Panc1 (cell line): ENCODE results near the gene WBP1L. TPM values are rescaled to one million over a fixed set of nuclear protein-coding genes. Genes with fewer than 3 reads are reported as not detected.
"Not testable (repeated sequence)": the region's sequence is repeated elsewhere in the genome, so short reads cannot be mapped to it uniquely, and the experiment has no call there.

ENCODE experiments used
- ATAC-seq: fragments of 200-7000 bp; cut with Tn5 transposase; 2 replicates; pipeline ENCODE4 v1.9.1; 2020; ENCODE audit warnings: mild to moderate bottlenecking, moderate library complexity
- BruUV-seq: library from RNA; stranded (reverse); fragments of 400-500 nt; replicated peaks from 2 replicates; lab custom pipeline; 2021; lab: Mats Ljungman, UMichigan
- CTCF ChIA-PET: fragments of 300-600 bp; sonication (Branson Sonifier 250); formaldehyde crosslinking; loops from one replicate; lab custom pipeline; 2022; ENCODE audit warnings: antibody characterized with exemption; lab: Charles Lee
- POLR2A ChIA-PET: fragments of 300-600 bp; sonication (Branson Sonifier 250); formaldehyde crosslinking; loops from one replicate; lab custom pipeline; 2022; ENCODE audit warnings: antibody characterized with exemption; lab: Charles Lee
- DNase-seq: peaks from one replicate; pipeline ENCODE4 v3.0.0-alpha.2; 2010; ENCODE audit warnings: low read depth, low spot score
- H3K27ac ChIP-seq: 2 replicates; pipeline ENCODE4 v1.5.1; 2011; ENCODE audit warnings: mild to moderate bottlenecking, low read length, inconsistent platforms
- H3K27me3 ChIP-seq: fragments of 200-500 bp; sonication (Bioruptor generic); 2 replicates; pipeline ENCODE4 v1.6.0; 2014; ENCODE audit warnings: low read length, inconsistent platforms; ENCODE audit not compliant: control insufficient read depth, insufficient read depth
- H3K36me3 ChIP-seq: fragments of 200-500 bp; sonication (Bioruptor generic); 2 replicates; pipeline ENCODE4 v1.5.1; 2014; ENCODE audit warnings: inconsistent platforms, mild to moderate bottlenecking, low read length, moderate library complexity; ENCODE audit not compliant: control insufficient read depth, insufficient read depth
- H3K4me1 ChIP-seq: 2 replicates; pipeline ENCODE4 v1.5.1; 2011; ENCODE audit warnings: inconsistent platforms, mild to moderate bottlenecking, low read length, moderate library complexity; ENCODE audit not compliant: control insufficient read depth, insufficient read depth
- H3K4me3 ChIP-seq, 2 experiments: 2 replicates each; pipeline ENCODE4 v1.5.1; 2011 to 2012; ENCODE audit warnings: low read depth in 2 of 2, low read length in 2 of 2, mild to moderate bottlenecking in 2 of 2, inconsistent platforms in 1 of 2, moderate library complexity in 1 of 2
- H3K9me3 ChIP-seq: fragments of 200-500 bp; sonication (Bioruptor generic); 2 replicates; pipeline ENCODE4 v1.5.1; 2014; ENCODE audit warnings: low read depth, mild to moderate bottlenecking, inconsistent platforms, low read length, moderate library complexity; ENCODE audit not compliant: control insufficient read depth, insufficient read depth
- POLR2AphosphoS5 ChIP-seq: IDR thresholded peaks from 2 replicates; pipeline ENCODE4 v1.6.1; 2012; ENCODE audit warnings: mild to moderate bottlenecking, low read depth, low read length, moderate library complexity
- SIN3A ChIP-seq: IDR thresholded peaks from 2 replicates; pipeline ENCODE4 v1.6.1; 2012; ENCODE audit warnings: low read depth, mild to moderate bottlenecking, low read length, moderate library complexity, borderline replicate concordance; ENCODE audit not compliant: insufficient read depth
- TCF7L2 ChIP-seq: IDR thresholded peaks from 2 replicates; pipeline ENCODE4 v1.6.1; 2011; ENCODE audit warnings: mild to moderate bottlenecking, low read depth, low read length, inconsistent platforms
- in situ Hi-C: cut with HindIII; loops from 2 replicates; pipeline ENCODE4 v1.10.0; 2016; ENCODE audit warnings: low sequenced_read_pairs, low pct_unique_long_range_greater_than_20kb
- intact Hi-C: fragments of 100-400 bp; cut with micrococcal nuclease; formaldehyde crosslinking; loops from one replicate; pipeline ENCODE4 v1.10.0; 2022; ENCODE audit not compliant: unreplicated experiment
- total RNA-seq: library from RNA; stranded (reverse); gene quantifications from one replicate; pipeline ENCODE4 v1.2.1, GENCODE V29; 2021; ENCODE audit not compliant: unreplicated experiment
- TF ChIP-seq, protein P1 (sequence below): fragments of 450-650 bp; IDR thresholded peaks from 2 replicates; pipeline ENCODE4 v1.5.1; 2017; ENCODE audit warnings: mild to moderate bottlenecking
- TF ChIP-seq, protein P2 (sequence below), 2 experiments: IDR thresholded peaks; 2 replicates each; pipeline ENCODE4 v1.6.1; 2011 to 2012; ENCODE audit warnings: low read depth in 2 of 2, control low read depth in 1 of 2, low read length in 1 of 2, mild to moderate bottlenecking in 1 of 2, moderate library complexity in 1 of 2; ENCODE audit not compliant: insufficient read depth in 1 of 2

WBP1L gene
- total RNA-seq, 1 experiment from 2014 or later: 91.3 TPM

DNA sequence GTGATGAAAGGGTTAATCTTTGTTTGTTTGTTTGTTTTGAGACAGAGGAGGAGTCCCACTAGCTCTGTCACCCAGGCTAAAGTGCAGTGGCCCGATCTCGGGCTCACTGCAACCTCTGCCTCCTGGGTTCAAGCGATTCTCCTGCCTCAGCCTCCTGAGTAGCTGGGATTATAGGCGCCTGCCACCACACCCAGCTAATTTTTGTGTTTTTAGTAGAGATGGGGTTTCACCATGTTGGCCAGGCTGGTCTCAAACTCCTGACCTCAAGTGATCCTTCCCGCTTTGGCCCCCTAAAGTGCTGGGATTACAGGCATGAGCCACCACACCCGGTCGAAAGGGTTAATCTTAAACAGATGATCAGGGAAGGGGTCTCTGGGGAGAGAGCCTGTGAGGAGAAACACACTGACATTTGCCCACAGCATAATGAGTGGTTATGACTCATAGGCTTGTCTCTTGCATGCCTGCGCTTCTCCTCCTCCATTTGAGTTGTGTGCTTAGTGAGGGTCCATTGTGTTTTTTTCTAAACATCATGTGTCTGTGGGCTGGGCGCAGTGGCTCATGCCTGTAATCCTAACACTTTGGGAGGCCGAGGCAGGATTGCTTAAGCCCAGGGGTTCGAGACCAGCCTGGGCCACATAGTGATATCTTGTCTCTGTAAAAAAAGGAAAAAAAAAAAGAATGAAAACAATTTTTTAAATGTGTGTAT, 112.1 kb downstream of the WBP1L start:
- ATAC-seq, H3K27ac ChIP-seq: not testable (repeated sequence)
- POLR2A ChIA-PET: interaction anchor here (0.6 to 0.7 kb wide), 2 partner anchors 63 to 91 kb away, joined by 3 to 4 read pairs; no protein-coding TSS in a partner anchor

DNA sequence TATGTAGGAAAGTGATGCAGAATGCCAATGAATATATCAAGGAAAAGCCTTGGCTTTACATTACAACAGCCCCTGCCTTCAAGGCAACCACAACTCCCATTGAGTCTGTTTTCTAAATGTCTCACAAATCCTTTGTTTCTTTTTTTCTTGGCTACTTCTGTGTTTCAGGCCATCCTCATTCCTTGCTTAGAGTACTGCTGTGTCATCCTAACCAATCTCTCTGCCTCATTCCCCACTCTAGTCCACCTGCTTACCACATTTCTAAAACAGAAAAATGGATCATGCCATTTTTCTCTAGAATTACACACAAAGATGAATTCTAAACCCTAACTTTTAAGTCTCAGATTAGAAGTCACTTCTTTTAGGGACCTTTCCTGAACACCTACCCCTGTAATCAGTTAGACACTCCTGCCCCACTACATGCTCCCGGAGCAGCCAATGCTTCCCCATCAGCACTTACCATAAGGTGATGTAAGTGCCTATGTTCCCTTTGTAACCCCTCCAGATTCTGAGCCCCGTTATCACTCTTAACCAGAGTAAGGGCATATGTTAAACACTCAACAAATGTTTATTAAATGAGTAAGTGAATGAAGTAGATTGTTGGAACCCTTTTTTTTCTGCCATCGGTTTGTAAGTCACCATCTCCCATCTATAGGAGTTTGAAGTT, 113.1 kb downstream of the WBP1L start:
- no peak overlapping the region for H3K27ac ChIP-seq
- no peak for ATAC-seq
- H3K4me3 ChIP-seq: no peak overlapping the region
- DNase-seq: no peak
- no peaks in the 10 kb centered on the region for H3K9me3 ChIP-seq
- intact Hi-C loops: no loop called here
- in situ Hi-C loops: no loop called here
- peaks cover 13% of the 10 kb centered on the region; the same call in 1 of the 2 replicates for H3K4me1 ChIP-seq
- TF ChIP-seq, protein P1, sequence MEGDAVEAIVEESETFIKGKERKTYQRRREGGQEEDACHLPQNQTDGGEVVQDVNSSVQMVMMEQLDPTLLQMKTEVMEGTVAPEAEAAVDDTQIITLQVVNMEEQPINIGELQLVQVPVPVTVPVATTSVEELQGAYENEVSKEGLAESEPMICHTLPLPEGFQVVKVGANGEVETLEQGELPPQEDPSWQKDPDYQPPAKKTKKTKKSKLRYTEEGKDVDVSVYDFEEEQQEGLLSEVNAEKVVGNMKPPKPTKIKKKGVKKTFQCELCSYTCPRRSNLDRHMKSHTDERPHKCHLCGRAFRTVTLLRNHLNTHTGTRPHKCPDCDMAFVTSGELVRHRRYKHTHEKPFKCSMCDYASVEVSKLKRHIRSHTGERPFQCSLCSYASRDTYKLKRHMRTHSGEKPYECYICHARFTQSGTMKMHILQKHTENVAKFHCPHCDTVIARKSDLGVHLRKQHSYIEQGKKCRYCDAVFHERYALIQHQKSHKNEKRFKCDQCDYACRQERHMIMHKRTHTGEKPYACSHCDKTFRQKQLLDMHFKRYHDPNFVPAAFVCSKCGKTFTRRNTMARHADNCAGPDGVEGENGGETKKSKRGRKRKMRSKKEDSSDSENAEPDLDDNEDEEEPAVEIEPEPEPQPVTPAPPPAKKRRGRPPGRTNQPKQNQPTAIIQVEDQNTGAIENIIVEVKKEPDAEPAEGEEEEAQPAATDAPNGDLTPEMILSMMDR: no peak
- no peak for TF ChIP-seq TCF7L2
- TF ChIP-seq SIN3A: no peak
- ChIA-PET CTCF (no interaction called here), POLR2A (interaction anchor here (0.7 kb wide), 1 partner anchor 62 kb away, joined by 4 read pairs; no protein-coding TSS in a partner anchor)
- no peaks in the 10 kb centered on the region for H3K36me3 ChIP-seq
- BruUV-seq: no TSS peak
- no peaks in the 10 kb centered on the region for H3K27me3 ChIP-seq

More for the DNA sequence above, 112.1 kb downstream of the WBP1L start:
- in situ Hi-C loops, CTCF ChIA-PET, H3K9me3 ChIP-seq, intact Hi-C loops, BruUV-seq, H3K4me3 ChIP-seq, H3K27me3 ChIP-seq, DNase-seq, H3K36me3 ChIP-seq: not testable (repeated sequence)
- H3K4me1 ChIP-seq: peaks cover 13% of the 10 kb centered on the region; the same call in 1 of the 2 replicates

DNA sequence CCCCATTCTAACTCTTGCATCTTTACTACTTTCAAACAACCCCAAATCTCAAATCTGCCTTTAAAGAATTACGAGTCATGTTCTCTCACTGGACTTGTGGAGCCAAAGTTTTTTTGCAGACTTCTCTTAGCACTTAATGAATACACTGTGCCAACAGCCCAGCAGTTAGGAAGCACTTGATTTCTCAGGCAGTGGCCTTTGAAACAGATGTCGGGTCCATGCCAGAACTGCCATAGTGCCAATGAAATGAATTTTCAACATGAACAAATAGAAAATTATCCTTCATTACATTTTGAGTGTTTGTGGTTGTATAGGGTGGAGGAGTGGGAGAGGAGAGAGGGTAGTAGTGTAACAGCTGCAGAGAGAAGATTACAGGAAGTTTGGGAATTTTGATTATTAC, 116.2 kb downstream of the WBP1L start:
- no peaks in the 10 kb centered on the region for H3K27me3 ChIP-seq
- CTCF ChIA-PET: no interaction called here
- H3K4me1 ChIP-seq: peaks cover 13% of the 10 kb centered on the region; the same call in 1 of the 2 replicates
- no TSS peak for BruUV-seq
- POLR2A ChIA-PET: no interaction called here
- H3K4me3 ChIP-seq: no peak overlapping the region
- peaks cover 8% of the 10 kb centered on the region; the same call in 1 of the 2 replicates for H3K36me3 ChIP-seq
- TF ChIP-seq, protein P1: no peak
- TF ChIP-seq TCF7L2: no peak
- no peak for TF ChIP-seq POLR2AphosphoS5
- TF ChIP-seq, protein P2, sequence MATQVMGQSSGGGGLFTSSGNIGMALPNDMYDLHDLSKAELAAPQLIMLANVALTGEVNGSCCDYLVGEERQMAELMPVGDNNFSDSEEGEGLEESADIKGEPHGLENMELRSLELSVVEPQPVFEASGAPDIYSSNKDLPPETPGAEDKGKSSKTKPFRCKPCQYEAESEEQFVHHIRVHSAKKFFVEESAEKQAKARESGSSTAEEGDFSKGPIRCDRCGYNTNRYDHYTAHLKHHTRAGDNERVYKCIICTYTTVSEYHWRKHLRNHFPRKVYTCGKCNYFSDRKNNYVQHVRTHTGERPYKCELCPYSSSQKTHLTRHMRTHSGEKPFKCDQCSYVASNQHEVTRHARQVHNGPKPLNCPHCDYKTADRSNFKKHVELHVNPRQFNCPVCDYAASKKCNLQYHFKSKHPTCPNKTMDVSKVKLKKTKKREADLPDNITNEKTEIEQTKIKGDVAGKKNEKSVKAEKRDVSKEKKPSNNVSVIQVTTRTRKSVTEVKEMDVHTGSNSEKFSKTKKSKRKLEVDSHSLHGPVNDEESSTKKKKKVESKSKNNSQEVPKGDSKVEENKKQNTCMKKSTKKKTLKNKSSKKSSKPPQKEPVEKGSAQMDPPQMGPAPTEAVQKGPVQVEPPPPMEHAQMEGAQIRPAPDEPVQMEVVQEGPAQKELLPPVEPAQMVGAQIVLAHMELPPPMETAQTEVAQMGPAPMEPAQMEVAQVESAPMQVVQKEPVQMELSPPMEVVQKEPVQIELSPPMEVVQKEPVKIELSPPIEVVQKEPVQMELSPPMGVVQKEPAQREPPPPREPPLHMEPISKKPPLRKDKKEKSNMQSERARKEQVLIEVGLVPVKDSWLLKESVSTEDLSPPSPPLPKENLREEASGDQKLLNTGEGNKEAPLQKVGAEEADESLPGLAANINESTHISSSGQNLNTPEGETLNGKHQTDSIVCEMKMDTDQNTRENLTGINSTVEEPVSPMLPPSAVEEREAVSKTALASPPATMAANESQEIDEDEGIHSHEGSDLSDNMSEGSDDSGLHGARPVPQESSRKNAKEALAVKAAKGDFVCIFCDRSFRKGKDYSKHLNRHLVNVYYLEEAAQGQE (IDR thresholded peaks at IDR 0.05; ENCODE audit: insufficient read depth in 1 of 2, low read depth in 2 of 2, low read length in 1 of 2): no peak
- TF ChIP-seq SIN3A: no peak
- no peak for DNase-seq
- intact Hi-C loops: no loop called here
- H3K27ac ChIP-seq: no peak overlapping the region
- in situ Hi-C loops: no loop called here
- no peaks in the 10 kb centered on the region for H3K9me3 ChIP-seq
- no peak for ATAC-seq
